Left ventricle myocardium superior (tissue), 1 donor: ENCODE measurements around the gene BRICD5. TPM values are rescaled to one million over a fixed set of nuclear protein-coding genes. Genes with fewer than 3 reads are reported as not detected.

Source experiments
- ATAC-seq: fragments of 200-7000 bp; cut with Tn5 transposase; one replicate; pipeline ENCODE4 v1.9.1; 2020; ENCODE audit warnings: mild to moderate bottlenecking, moderate library complexity
- DNase-seq: peaks from one replicate; pipeline ENCODE4 v3.0.0-alpha.2; 2020
- intact Hi-C: fragments of 100-400 bp; cut with micrococcal nuclease; formaldehyde crosslinking; loops from one replicate; pipeline ENCODE4 v1.11.0; 2022
- total RNA-seq: library from RNA; stranded (reverse); fragmentation: NEBNext Ultra II Directional; extraction: Animal tissue kit (Norgen Biotek cat#: 25700); gene quantifications from one replicate; pipeline ENCODE4 v1.2.1, GENCODE V29; 2021
- donor health status: DM: no; HTN: yes; CAD: no; lungs with severe emphysema.

BRICD5 gene
- total RNA-seq, 1 donor from 2014 or later, result 10.0 TPM

DNA sequence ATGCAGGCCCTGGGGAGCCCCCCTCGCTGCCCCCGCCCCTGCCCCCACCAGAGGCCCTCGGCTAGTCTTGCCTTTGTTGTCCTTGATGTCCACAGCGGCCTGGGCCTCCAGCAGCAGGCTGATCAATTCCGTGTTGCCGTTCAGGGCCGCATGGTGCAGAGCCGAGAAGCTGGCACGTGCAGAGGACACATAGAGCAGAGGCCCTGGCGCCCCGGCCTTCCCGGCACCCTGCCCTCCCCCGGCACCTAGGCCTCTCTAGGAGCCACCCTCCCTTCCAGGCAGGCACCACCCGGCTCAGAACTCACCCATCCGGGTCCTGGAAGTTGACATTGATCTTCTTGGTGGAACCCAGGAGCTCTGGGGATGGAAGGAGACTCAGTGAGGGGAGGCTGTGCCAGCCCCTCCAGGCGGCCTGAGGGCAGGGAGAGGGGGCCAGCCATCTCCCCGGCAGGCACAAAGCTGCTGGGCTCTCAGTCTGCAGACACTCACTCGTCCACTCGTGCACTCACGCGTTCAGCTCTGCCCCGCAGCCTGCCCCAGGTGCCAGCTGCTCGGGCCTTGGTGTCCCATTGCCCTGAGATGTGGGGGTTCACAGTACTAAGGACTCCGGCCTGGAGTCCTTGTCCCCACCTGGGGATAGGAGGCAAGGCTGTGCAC is 20.5 kb downstream of the BRICD5 start:
- DNase-seq (no peak), ATAC-seq (no peak)
- intact Hi-C loops, result no loop called here

DNA sequence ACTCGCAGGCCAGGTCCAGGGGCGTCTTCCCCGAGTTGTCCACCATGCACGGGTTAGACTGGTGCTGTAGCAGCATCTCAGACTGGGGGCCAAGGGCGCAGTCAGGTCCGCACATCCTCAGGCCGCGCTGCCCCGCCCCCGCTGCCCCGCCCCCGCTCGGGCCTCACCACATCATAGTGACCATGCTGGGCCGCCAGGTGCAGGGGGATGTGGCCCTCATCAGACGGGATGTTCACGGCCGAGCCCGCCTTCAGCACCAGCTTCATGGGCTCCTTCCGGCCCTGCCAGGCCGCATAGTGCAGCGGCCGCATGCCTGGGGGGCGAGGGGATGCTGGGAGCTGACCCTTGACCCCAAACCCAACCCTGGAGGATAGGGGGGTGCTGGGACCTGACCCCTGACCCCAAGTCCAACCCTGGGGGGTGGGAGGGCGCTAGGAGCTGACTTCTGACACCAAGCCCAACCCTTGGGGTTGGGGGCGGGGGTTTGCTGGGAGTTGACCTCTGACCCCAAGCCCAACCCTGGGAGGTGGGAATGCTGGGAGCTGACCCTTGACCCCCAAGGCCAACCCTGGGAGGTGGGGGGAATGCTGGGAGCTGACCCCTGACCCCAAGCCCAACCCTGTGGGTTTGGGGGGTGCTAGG is 21.3 kb downstream of the BRICD5 start:
- intact Hi-C loops, result no loop called here
- ATAC-seq (no peak), DNase-seq (no peak)

DNA sequence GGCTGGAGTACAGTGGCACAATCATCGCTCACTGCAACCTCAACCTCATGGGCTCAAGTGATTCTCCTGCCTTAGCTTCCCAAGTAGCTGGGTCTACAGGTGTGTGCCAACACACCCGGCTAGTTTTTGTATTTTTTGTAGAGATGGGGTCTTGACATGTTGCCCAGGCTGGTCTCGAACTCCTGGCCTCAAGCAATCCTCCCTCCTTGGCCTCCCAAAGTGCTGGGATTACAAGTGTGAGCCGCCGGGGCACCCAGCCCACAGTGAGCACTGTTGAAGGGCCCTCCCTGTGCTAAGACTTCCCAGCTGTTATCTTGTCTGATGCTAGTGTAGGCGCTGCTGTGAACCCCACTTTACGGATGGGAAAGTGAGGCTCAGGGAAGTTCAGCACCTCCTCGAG is 22.3 kb downstream of the BRICD5 start:
- intact Hi-C loops, result no loop called here
- no peak for ATAC-seq
- no peak for DNase-seq

DNA sequence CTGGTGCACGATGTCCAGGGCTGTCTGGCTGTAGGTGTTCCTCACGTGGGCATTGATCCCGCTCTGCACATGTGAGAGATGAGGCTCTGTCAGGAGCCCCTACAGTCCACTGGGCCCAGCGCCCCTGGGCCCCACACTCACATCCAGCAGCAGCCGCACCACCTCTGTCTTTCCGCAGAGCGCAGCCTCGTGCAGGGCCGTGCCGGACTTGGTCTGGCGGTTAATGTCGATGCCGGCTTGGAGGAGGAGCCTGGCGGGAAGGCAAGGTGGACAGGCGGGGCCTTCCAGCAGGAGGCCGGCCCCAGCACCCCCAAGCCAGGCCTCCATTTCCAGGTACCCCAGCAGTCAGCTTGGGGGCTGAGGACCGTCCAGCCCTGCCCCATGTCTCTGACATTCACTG is 23.5 kb downstream of the BRICD5 start:
- intact Hi-C loops, result no loop called here
- DNase-seq, result no peak

DNA sequence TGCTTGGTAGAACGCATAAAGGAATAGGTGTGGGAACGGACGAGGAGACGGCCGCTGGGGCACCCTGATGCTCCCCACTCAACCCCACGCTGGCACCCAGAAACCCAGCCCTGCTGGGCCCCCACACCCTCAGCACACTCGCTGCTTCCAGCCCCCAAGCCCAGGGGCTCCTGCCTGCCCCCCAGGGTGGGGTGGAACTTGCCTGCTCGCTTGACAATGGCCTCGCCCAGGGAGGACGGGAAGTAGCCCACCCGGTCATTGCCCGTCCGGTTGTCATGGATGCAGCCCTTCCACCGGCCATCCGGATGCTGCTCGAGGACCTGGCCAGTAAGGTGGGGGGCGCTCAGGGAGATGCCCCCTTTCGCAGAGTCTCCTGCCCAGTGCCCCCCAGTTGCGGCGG is 24.2 kb downstream of the BRICD5 start:
- ATAC-seq (no peak), DNase-seq (no peak)
- intact Hi-C loops, result no loop called here

More for the DNA sequence above, 23.5 kb downstream of the BRICD5 start:
- ATAC-seq, result no peak

DNA sequence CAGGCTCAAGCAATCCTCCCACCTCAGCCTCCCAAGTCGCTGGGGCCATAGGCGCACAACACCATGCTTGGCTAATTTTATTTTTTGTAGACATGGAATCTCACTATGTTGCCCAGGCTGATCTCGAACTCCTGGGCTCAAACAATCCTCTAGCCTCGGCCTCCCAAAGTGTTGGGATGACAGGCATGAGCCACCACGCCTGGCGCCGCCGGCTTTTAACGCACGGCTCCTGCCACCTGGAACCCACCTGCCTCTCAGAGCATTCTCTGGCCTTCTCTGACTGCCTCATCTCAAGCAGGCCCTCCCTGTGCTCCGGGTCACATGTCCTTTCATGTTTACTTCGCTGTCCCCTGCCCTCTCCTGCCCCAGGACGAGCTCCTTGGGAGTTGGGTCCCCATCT is 24.6 kb downstream of the BRICD5 start:
- DNase-seq, result no peak
- ATAC-seq, result no peak
- intact Hi-C loops, result no loop called here

DNA sequence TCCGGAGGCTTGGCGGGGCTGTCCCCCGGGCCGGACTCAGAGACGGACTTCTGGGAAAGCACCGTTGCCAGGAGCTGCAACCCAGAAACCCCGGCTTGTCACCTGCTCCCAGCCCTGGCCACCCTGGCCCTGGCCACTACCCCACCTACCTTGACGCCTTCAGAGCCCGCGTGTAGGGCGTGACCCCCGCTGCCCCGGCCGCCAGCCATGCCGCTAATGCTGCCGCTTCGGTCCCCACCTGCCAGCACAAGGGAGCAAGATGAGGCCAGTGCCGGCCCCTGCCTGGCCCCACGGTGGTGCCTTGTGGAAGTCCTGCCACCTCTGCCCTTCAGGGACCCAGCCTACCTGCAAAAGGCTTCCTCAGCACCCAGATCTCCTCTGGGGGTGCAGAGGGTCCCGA is 25.7 kb downstream of the BRICD5 start:
- ATAC-seq (no peak), DNase-seq (no peak)
- intact Hi-C loops, result no loop called here

DNA sequence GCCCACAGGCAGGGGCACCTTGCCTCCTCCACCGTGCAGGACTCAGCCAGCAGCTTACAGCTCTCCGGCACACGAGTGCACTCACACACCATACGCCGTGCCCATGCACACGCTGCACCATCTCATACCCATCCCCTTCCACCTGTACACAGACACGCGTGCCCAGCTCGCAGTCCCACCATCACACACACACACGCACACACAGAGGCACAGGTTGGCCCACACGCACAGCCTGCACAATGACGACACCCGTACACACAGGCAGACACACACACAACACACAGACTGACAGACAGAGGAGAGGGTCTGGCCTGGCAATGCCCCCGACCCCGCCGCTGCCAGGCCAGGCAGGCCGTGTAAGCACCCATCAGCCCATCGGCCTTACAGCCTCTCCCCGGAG is 26.3 kb downstream of the BRICD5 start:
- DNase-seq (no peak), ATAC-seq (no peak)
- intact Hi-C loops, result no loop called here

DNA sequence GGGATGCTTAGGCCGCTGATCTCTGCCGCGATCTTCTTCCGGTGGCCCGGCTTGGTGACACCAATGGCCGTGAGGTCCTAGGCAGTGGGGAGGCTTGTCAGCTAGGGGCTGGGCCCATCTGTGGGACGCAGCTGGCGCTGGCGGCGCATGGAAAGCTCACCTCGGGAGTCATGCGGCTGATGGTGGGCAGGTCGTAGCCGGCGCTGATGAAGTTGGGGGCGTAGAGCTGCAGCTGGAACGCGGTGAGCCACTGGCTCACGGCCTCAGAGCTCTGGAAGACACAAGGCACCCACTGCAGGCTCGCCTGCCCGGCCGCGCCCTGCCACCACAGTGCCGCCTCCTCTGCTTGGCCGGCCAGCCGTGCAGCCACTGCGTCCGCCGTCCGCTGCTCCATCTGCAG is 27.0 kb downstream of the BRICD5 start:
- no peak for ATAC-seq
- intact Hi-C loops, result no loop called here
- no peak for DNase-seq

DNA sequence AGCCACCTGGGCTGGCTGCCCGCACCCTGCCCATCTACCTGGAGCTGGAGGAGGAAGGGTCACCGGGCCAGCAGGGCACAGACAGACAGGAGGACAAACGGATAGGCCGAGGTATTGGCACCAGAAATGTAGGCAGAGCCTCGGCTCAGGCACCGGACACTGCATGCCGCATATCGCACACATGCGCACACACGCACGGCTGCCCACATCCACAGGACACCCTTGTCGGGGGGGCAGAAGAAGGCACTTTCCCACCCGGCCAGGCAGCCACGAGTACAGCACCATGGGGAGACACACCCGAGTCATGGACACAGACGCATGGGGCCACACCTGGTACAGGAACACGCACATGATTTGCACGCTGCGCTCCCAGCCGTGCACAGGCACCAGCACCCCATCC is 28.7 kb downstream of the BRICD5 start:
- ATAC-seq (no peak), DNase-seq (no peak)
- intact Hi-C loops, result no loop called here

DNA sequence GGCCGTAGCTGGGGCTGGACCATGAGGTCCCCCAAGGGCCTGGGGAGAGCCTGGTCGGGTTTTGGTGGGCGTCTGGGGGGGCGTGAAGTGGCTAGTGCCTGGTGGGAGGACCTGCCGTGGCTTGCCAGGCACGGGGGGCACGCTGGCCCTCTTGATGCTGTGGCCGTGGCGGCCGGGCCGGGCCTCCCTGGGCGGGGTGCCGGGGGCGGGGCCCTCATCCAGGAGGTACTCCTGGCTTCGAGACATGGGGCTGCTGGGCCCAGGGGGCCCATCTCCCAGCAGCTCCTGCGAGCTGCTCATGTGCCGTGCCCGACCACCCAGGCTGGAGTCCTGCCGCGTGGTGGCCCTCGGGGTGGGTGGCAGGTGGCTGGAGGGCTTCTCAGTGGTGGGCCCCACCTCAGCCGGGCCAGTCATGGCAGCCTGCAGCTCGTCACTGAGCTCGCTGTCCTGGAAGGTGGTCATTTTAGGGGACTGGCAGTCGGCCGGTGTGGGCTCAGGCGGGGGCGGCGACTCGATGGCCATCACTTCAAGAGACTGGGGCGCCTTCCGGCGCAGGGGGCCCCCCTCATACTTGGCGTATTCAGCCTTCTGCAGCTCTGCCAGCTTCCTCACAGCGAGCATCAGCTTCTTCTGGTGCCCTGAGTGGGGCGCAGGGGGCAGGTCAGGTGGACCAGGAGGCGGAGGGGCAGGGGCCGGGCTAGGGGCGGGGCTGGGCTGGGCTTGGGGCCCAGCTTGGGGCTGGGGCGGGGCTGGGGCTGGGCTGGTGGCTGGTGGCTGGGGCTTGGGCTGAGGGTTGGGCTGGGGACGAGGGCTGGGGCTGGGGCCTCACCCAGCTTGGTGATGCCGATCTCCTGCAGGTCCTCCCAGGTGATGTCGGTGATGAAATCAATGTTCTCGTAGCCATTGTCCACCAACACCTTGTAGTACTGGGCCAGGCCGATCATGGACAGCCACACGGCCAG is 29.4 kb downstream of the BRICD5 start:
- DNase-seq, result no peak
- no peak for ATAC-seq
- intact Hi-C loops, result no loop called here

DNA sequence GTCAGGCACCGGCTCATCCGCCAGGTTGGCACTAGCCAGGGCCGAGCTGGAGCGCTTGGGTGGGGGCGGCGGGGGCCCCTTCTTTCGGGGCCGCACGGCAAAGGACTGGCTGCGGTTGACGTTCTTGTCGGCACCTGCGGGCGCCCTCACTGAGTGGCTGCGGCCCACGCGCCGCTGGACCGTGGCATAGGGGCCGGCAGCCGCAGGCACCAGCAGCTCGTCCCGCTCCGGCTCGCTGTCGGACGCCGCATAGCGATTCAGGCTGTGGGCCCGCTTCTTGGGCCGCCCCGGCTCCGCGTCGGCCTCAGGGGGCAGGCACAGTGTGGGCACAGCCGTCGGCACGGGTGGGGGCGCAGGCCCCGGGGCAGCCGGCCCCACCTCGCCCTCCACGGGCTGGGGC is 30.2 kb downstream of the BRICD5 start:
- DNase-seq (no peak), ATAC-seq (no peak)
- intact Hi-C loops, result no loop called here

DNA sequence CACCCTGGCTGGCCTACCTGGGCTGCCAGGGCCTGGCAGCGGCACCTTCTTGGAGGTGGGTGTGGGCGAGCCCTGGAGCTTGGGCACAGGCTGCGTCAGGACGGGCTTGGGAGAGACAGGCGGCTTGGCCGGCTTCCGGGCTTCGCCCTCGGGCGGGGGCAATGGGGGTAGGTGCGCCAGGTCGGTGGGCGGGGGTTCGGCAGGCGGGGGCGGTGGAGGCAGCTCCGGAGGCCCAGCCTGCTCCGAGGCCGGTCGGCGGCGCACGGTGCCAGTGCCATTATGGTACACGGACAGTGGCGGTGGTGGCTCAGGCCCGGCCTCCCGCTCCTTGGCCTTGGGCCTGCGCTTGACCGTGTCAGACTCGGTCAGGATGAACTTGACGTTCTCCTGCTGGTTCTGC is 31.1 kb downstream of the BRICD5 start:
- no peak for DNase-seq
- intact Hi-C loops, result no loop called here
- ATAC-seq, result no peak

DNA sequence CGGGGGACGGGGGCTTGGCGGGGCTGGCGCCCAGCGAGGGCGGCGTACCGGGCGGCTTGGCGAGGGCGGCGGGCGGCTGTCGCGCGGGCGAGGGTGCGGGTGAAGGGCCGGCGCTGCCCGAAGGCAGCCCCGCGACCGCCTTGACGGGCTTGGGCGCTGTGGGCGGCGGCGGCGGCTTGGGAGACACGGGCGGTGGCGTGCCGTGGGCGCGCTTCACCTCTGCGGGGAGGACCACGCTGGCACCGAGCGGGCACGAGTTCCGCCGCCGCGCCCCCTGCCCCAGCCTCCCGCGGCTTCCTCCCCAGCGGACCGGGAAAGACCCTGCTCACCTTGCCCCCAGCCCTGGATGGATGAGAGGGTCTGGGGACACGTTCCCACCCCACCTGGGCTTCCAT is 31.6 kb downstream of the BRICD5 start:
- intact Hi-C loops, result no loop called here
- ATAC-seq (no peak), DNase-seq (no peak)

DNA sequence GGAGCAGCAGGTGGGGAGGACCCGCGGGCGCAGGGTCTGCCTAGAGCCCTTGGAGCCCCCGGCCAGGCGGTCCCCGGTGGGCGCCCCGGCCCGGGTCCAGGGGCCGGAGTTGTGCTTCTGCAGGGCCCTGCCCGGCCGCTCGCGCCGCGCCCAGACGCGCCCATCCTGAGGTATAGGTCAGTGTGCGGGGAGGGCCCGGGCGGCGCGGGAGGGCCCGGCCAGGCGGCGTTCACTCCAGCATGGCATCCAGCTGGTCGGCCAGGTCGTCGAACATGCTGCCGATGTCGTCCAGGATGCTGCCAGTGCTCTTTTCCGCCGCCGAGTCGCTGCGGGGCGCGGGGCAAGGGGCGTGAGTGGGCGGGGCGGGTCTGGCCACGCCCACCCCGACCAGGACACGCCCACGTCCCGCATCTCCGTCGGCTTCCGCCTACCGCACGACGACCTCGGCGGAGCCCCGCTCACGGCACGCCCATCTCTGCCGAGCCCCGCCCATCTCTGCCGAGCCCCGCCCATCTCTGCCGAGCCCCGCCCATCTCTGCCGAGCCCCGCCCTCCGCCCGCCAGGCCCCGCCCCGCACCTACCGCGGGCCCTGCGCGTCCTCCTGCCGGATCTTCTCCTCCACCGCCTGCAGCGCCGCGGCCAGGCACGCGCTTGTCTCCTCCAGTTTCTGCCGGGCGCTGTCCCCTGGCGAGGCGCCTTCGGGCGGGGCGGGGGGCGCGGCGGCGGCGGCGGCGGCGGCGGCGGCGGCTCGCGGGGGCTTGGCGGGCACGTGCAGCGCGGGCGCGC is 32.1 kb downstream of the BRICD5 start:
- intact Hi-C loops, result no loop called here
- ATAC-seq, result no peak
- DNase-seq, result no peak

DNA sequence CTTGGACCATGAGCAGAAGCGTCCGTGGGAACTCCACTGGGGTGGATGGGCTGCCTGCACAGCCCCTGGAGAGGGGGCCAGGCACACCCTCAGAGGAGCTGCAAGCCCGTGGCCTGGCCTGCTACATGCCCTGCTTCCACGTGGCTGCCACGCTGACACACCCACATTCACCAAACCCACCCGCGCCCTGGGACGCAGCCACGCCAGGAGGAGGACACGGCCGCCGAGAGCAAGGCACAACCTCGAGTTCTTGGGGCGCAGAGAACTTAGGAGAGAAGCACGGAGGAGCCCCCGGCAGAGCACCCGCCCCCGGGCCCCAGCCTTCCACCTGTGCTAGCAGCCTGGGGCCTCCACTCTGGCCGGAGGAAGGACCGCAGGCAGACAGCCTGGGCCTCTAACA is 33.1 kb downstream of the BRICD5 start:
- intact Hi-C loops, result no loop called here
- ATAC-seq (no peak), DNase-seq (no peak)

DNA sequence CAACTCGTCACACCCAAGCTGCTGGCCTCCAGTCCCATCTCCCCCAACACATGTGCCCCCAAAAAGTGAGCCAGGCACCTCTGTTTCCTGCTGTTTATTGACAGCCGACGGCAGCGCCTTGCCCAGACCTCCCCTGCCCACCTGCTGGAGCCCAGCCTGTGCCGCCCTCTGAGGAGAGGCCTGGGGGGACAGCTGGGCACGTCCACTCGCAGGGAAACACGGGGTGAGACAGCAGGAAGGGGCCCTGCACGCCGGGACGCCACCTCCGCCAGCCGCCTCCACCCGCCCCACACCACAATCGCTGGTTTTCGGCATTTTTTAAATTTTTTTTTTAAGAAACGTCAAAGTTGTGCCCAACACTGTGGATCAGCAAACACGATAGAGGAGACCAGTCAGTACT is 33.6 kb downstream of the BRICD5 start:
- intact Hi-C loops, result no loop called here
- ATAC-seq (no peak), DNase-seq (no peak)

DNA sequence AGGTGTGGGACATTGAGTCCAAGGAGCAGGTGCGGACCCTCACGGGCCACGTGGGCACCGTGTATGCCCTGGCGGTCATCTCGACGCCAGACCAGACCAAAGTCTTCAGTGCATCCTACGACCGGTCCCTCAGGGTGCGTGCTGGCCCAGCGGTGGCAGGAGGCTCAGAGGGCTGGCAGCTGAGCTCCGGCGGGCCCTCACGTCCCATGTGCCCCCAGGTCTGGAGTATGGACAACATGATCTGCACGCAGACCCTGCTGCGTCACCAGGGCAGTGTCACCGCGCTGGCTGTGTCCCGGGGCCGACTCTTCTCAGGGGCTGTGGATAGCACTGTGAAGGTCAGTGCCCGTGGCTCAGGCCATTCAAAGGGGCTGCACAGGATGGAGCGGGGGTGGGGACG is 34.6 kb downstream of the BRICD5 start:
- intact Hi-C loops, result no loop called here
- no peak for ATAC-seq

DNA sequence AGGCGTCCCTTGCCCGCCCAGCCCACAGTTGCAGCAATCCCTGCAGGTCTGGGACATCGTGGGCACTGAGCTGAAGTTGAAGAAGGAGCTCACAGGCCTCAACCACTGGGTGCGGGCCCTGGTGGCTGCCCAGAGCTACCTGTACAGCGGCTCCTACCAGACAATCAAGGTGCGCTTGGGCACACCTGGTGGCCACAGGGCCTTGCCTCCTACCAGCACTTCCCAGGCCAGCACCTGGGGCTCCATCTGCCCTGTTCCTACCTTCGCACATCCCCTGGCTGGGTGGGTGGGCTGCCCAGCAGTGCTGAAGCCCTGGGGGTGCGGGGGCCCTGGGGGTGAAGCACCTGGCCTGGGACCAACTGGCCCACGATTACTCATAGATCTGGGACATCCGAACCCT is 35.2 kb downstream of the BRICD5 start:
- no peak for DNase-seq
- intact Hi-C loops, result no loop called here
- no peak for ATAC-seq

More for the DNA sequence above, 34.6 kb downstream of the BRICD5 start:
- no peak for DNase-seq
